ENCODE results near the gene SMIM8. TPM values are rescaled to one million over a fixed set of nuclear protein-coding genes. Genes with fewer than 3 reads are reported as not detected.

SMIM8 gene
- total and polyA plus RNA-seq, 2 of the 4 experiments (the other 2 are of a cell fraction), result 2.7 to 3.6 TPM

- ATAC-seq (ENCODE audit: low read depth), result no peak
- H3K27ac ChIP-seq (ENCODE audit: insufficient read depth, low read length), result no peak overlapping the region
- CTCF ChIA-PET, result no interaction called here
- no peak overlapping the region for H2BK20ac ChIP-seq (ENCODE audit: low read depth, low read length)
- in situ Hi-C loops (cut with MboI; ENCODE audit: low sequenced_read_pairs) (no loop called here), intact Hi-C loops (cut with micrococcal nuclease) (loop anchor here (1.0 kb wide), 1 partner anchor 114 kb away; no protein-coding TSS in a partner anchor), dilution Hi-C loops (cut with HindIII; ENCODE audit: low sequenced_read_pairs, unreplicated experiment) (no loop called here)
- no peak overlapping the region for H2AK5ac ChIP-seq (ENCODE audit: low read depth, low read length)
- no peak overlapping the region for H2AK9ac ChIP-seq (replicated peaks; ENCODE audit: low read depth, low read length, poor library complexity)
- peaks cover 4% of the 10 kb centered on the region; the same call in 1 of the 2 replicates for H4K20me1 ChIP-seq (ENCODE audit: insufficient read depth, low read length)
- 0 out of 2 replicates have a peak, but pooled peaks cover 2% of the 10 kb centered on the region for H3K9me1 ChIP-seq (ENCODE audit: insufficient read depth, low read length)
- H3K79me1 ChIP-seq (ENCODE audit: low read depth in 1 of 2, low read length in 2 of 2), result no peaks in the 10 kb centered on the region
- H3K23ac ChIP-seq (ENCODE audit: low read depth, low read length), result no peak overlapping the region
- no peak overlapping the region for H3K4ac ChIP-seq (ENCODE audit: low read depth, low read length)
- no peak overlapping the region for H2AFZ ChIP-seq (replicated peaks; ENCODE audit: low read length, poor library complexity)
- no peak overlapping the region for H3K4me3 ChIP-seq (ENCODE audit: insufficient read depth, low read depth, low read length)
- H3K4me2 ChIP-seq (ENCODE audit: low read depth, low read length), result no peak overlapping the region
- H3K36me3 ChIP-seq (ENCODE audit: control insufficient read depth, insufficient read depth, low read length), result no peaks in the 10 kb centered on the region
- H4K91ac ChIP-seq (ENCODE audit: insufficient read depth, low read depth, low read length), result no peak overlapping the region
- POLR2A ChIA-PET (ENCODE audit: unreplicated experiment), result no interaction called here
- no peak overlapping the region for H3K14ac ChIP-seq (replicated peaks; ENCODE audit: low read depth, low read length)
- H2BK5ac ChIP-seq (ENCODE audit: low read depth, low read length, poor library complexity, severe bottlenecking), result no peak overlapping the region
- no peak overlapping the region for H3K56ac ChIP-seq (ENCODE audit: extremely low read depth, insufficient read depth, low read length)
- no peak overlapping the region for H3K9ac ChIP-seq (ENCODE audit: low read depth, low read length)
- no peak overlapping the region for H4K8ac ChIP-seq (ENCODE audit: low read depth in 2 of 2, low read length in 2 of 2)
- H2BK120ac ChIP-seq (ENCODE audit: low read depth, low read length), result no peak overlapping the region
- H3K9me3 ChIP-seq (ENCODE audit: control insufficient read depth, insufficient read depth, low read length), result no peaks in the 10 kb centered on the region
- peaks cover 2% of the 10 kb centered on the region for H3K4me1 ChIP-seq (ENCODE audit: control insufficient read depth, insufficient read depth, low read length)
- BruUV-seq (replicated peaks), result no TSS peak
- TF ChIP-seq USF2 (IDR thresholded peaks at IDR 0.05; ENCODE audit: low read depth, low read length) (no peak), CTCF (conservative IDR thresholded peaks at IDR 0.05; ENCODE audit: low read depth, low read length) (0 out of 2 replicates have a peak, but pooled peaks have one; percentile 16)
- DNase-seq, result peak; percentile 15
- no peak overlapping the region for H2BK15ac ChIP-seq (ENCODE audit: low read depth, low read length)
- no peak overlapping the region for H3K18ac ChIP-seq (ENCODE audit: low read depth, low read length)
- no peak overlapping the region for H4K5ac ChIP-seq (ENCODE audit: low read depth, low read length)
- H3K27me3 ChIP-seq (ENCODE audit: control insufficient read depth, insufficient read depth, low read length), result no peaks in the 10 kb centered on the region
Measured at GRCh38 chr6:87277123-87277522, 45.3 kb upstream of the SMIM8 start.

Measured in IMR-90 (cell line).